ENCODE results near the gene FAM50A. TPM values are rescaled to one million over a fixed set of nuclear protein-coding genes. Genes with fewer than 3 reads are reported as not detected.

FAM50A gene
- total RNA-seq, 2 experiments from 2014 or later: 40.9 to 50.0 TPM

GRCh38 chrX:154417157-154417556 is 26.8 kb upstream of the FAM50A start:
- H3K27ac Mint-ChIP-seq: no peak overlapping the region

GRCh38 chrX:154419189-154419588 is 24.8 kb upstream of the FAM50A start:
- H3K9me3 Mint-ChIP-seq (ENCODE audit: low read depth): no peaks in the 10 kb centered on the region
- peaks cover 5% of the 10 kb centered on the region for H3K36me3 Mint-ChIP-seq (ENCODE audit: low read depth)
- H3K4me3 Mint-ChIP-seq: no peak overlapping the region
- H3K4me1 Mint-ChIP-seq: peaks cover 3% of the 10 kb centered on the region
- POLR2A ChIA-PET: no interaction called here
- H3K27me3 Mint-ChIP-seq: no peaks in the 10 kb centered on the region
- CTCF ChIA-PET: no interaction called here
- intact Hi-C loops (cut with DNase I, micrococcal nuclease): no loop called here
- no peak overlapping the region for H3K27ac Mint-ChIP-seq
- DNase-seq (no peak), ATAC-seq (no peak)

More at GRCh38 chrX:154417157-154417556, 26.8 kb upstream of the FAM50A start:
- peaks cover 12% of the 10 kb centered on the region for H3K36me3 Mint-ChIP-seq (ENCODE audit: low read depth)
- no peak for ATAC-seq
- DNase-seq: no peak
- ChIA-PET CTCF (no interaction called here), POLR2A (no interaction called here)
- no peaks in the 10 kb centered on the region for H3K27me3 Mint-ChIP-seq
- intact Hi-C loops (cut with DNase I, micrococcal nuclease): no loop called here
- H3K4me3 Mint-ChIP-seq: no peak overlapping the region
- no peaks in the 10 kb centered on the region for H3K9me3 Mint-ChIP-seq (ENCODE audit: low read depth)
- H3K4me1 Mint-ChIP-seq: peaks cover 9% of the 10 kb centered on the region

- POLR2A ChIA-PET: no interaction called here
- Mint-ChIP-seq H3K4me3 (no peak overlapping the region), H3K9me3 (ENCODE audit: low read depth) (no peaks in the 10 kb centered on the region), H3K36me3 (ENCODE audit: low read depth) (peaks cover 5% of the 10 kb centered on the region), H3K27ac (no peak overlapping the region), H3K27me3 (no peaks in the 10 kb centered on the region), H3K4me1 (peaks cover 6% of the 10 kb centered on the region)
- ATAC-seq (no peak), DNase-seq (no peak)
- CTCF ChIA-PET: no interaction called here
- intact Hi-C loops (cut with DNase I, micrococcal nuclease): no loop called here
Observed at GRCh38 chrX:154419688-154420401, 24.1 kb upstream of the FAM50A start.

GRCh38 chrX:154420402-154420756 is 23.6 kb upstream of the FAM50A start:
- Mint-ChIP-seq H3K27ac (no peak overlapping the region), H3K36me3 (ENCODE audit: low read depth) (peaks cover 3% of the 10 kb centered on the region), H3K27me3 (no peaks in the 10 kb centered on the region), H3K4me3 (no peak overlapping the region), H3K9me3 (ENCODE audit: low read depth) (no peaks in the 10 kb centered on the region), H3K4me1 (peaks cover 6% of the 10 kb centered on the region)
- ChIA-PET CTCF (no interaction called here), POLR2A (no interaction called here)
- ATAC-seq: no peak
- intact Hi-C loops (cut with DNase I, micrococcal nuclease): no loop called here
- no peak for DNase-seq

GRCh38 chrX:154426916-154427770 is 16.8 kb upstream of the FAM50A start:
- Mint-ChIP-seq H3K9me3 (ENCODE audit: low read depth) (no peaks in the 10 kb centered on the region), H3K4me1 (peaks cover 26% of the 10 kb centered on the region), H3K4me3 (peak overlapping the region; percentile 77), H3K27me3 (no peaks in the 10 kb centered on the region), H3K36me3 (ENCODE audit: low read depth) (no peaks in the 10 kb centered on the region), H3K27ac (no peak overlapping the region)
- intact Hi-C loops (cut with DNase I, micrococcal nuclease): loop anchor here in 1 of 2 experiments (5.0 kb wide), 1 partner anchor 455 kb away; the partner anchor contains the start of genes HCFC1 and TMEM187
- DNase-seq: no peak
- CTCF ChIA-PET: interaction anchor here (0.8 kb wide), 1 partner anchor 100 kb away, joined by 3 read pairs; no protein-coding TSS in a partner anchor
- no peak for ATAC-seq
- POLR2A ChIA-PET: no interaction called here

- Mint-ChIP-seq H3K4me3 (peak within 1 kb of the TSS; percentile 77), H3K36me3 (ENCODE audit: low read depth) (peaks cover 2% of the 10 kb centered on the region), H3K4me1 (peaks cover 26% of the 10 kb centered on the region), H3K27me3 (no peaks in the 10 kb centered on the region), H3K9me3 (ENCODE audit: low read depth) (no peaks in the 10 kb centered on the region), H3K27ac (peak within 1 kb of the TSS; percentile 65)
- ChIA-PET POLR2A (interaction anchor here (1.0 kb wide), 1 partner anchor 17 kb away, joined by 4 read pairs; the partner anchor contains the start of gene TAFAZZIN), CTCF (interaction anchor here (0.5 to 0.7 kb wide), 2 partner anchors 31 to 792 kb away, joined by 3 to 4 read pairs; no protein-coding TSS in a partner anchor)
- ATAC-seq: peak; percentile 99
- peak; percentile 94 for DNase-seq
- intact Hi-C loops (cut with DNase I, micrococcal nuclease): loop anchor here (1.0 to 5.0 kb wide), 5 partner anchors 16 to 456 kb away; partner anchors contain the start of genes HCFC1 (in 1 of the 2), RPL10 (in 1 of the 2), SLC10A3 (in 1 of the 2) and TAFAZZIN (in 1 of the 2)
Observed at GRCh38 chrX:154428176-154429171, 15.5 kb upstream of the FAM50A start, which contains the start of gene ATP6AP1. TSS of gene ATP6AP1 (plus strand) at chrX:154428677. CDS start at chrX:154428693, 16 bp downstream.

- ChIA-PET POLR2A (no interaction called here), CTCF (interaction anchor here (0.7 to 1.0 kb wide), 2 partner anchors 32 to 107 kb away, joined by 3 read pairs; no protein-coding TSS in a partner anchor)
- DNase-seq (peak; percentile 16), ATAC-seq (no peak)
- H3K27ac Mint-ChIP-seq: peak overlapping the region; percentile 65
- no peaks in the 10 kb centered on the region for H3K9me3 Mint-ChIP-seq (ENCODE audit: low read depth)
- intact Hi-C loops (cut with DNase I, micrococcal nuclease): loop anchor here (2.0 to 5.0 kb wide), 4 partner anchors 17 to 457 kb away; partner anchors contain the start of genes HCFC1 (in 1 of the 2), RPL10 (in 1 of the 2), SLC10A3 (in 1 of the 2) and TMEM187 (in 1 of the 2)
- peaks cover 24% of the 10 kb centered on the region for H3K4me1 Mint-ChIP-seq
- no peaks in the 10 kb centered on the region for H3K27me3 Mint-ChIP-seq
- peak overlapping the region; percentile 77 for H3K4me3 Mint-ChIP-seq
- H3K36me3 Mint-ChIP-seq (ENCODE audit: low read depth): peaks cover 2% of the 10 kb centered on the region
Observed at GRCh38 chrX:154429711-154430110, 14.2 kb upstream of the FAM50A start.

GRCh38 chrX:154430479-154430878 is 13.5 kb upstream of the FAM50A start:
- H3K9me3 Mint-ChIP-seq (ENCODE audit: low read depth): no peaks in the 10 kb centered on the region
- H3K27ac Mint-ChIP-seq: peak overlapping the region; percentile 2
- DNase-seq (no peak), ATAC-seq (no peak)
- intact Hi-C loops (cut with DNase I, micrococcal nuclease): no loop called here
- no peaks in the 10 kb centered on the region for H3K27me3 Mint-ChIP-seq
- POLR2A ChIA-PET: no interaction called here
- H3K36me3 Mint-ChIP-seq (ENCODE audit: low read depth): peaks cover 3% of the 10 kb centered on the region
- CTCF ChIA-PET: no interaction called here
- peak overlapping the region; percentile 5 for H3K4me3 Mint-ChIP-seq
- H3K4me1 Mint-ChIP-seq: peaks cover 24% of the 10 kb centered on the region

- DNase-seq: no peak
- ChIA-PET POLR2A (no interaction called here), CTCF (interaction anchor here (0.5 kb wide), 1 partner anchor 27 kb away, joined by 3 read pairs; no protein-coding TSS in a partner anchor)
- no peaks in the 10 kb centered on the region for H3K27me3 Mint-ChIP-seq
- peaks cover 24% of the 10 kb centered on the region for H3K4me1 Mint-ChIP-seq
- intact Hi-C loops (cut with DNase I, micrococcal nuclease): no loop called here
- H3K27ac Mint-ChIP-seq: peak overlapping the region; percentile 2
- H3K36me3 Mint-ChIP-seq (ENCODE audit: low read depth): peaks cover 6% of the 10 kb centered on the region
- H3K9me3 Mint-ChIP-seq (ENCODE audit: low read depth): no peaks in the 10 kb centered on the region
- H3K4me3 Mint-ChIP-seq: peak overlapping the region; percentile 5
- no peak for ATAC-seq
Observed at GRCh38 chrX:154430916-154431315, 13.0 kb upstream of the FAM50A start.

- no peaks in the 10 kb centered on the region for H3K9me3 Mint-ChIP-seq (ENCODE audit: low read depth)
- peaks cover 26% of the 10 kb centered on the region for H3K4me1 Mint-ChIP-seq
- intact Hi-C loops (cut with DNase I, micrococcal nuclease): no loop called here
- H3K27me3 Mint-ChIP-seq: no peaks in the 10 kb centered on the region
- H3K36me3 Mint-ChIP-seq (ENCODE audit: low read depth): peaks cover 6% of the 10 kb centered on the region
- H3K27ac Mint-ChIP-seq: no peak overlapping the region
- H3K4me3 Mint-ChIP-seq: no peak overlapping the region
- ChIA-PET CTCF (interaction anchor here (0.5 kb wide), 1 partner anchor 27 kb away, joined by 3 read pairs; no protein-coding TSS in a partner anchor), POLR2A (no interaction called here)
- ATAC-seq (no peak), DNase-seq (no peak)
Observed at GRCh38 chrX:154431341-154431740, 12.6 kb upstream of the FAM50A start.
